ENCODE results near the gene MMRN2. TPM values are rescaled to one million over a fixed set of nuclear protein-coding genes. Genes with fewer than 3 reads are reported as not detected.
"Not testable (repeated sequence)": the region's sequence is repeated elsewhere in the genome, so short reads cannot be mapped to it uniquely, and the experiment has no call there.

Gene MMRN2
- total RNA-seq, 2 experiments from 2014 or later: not detected

DNA sequence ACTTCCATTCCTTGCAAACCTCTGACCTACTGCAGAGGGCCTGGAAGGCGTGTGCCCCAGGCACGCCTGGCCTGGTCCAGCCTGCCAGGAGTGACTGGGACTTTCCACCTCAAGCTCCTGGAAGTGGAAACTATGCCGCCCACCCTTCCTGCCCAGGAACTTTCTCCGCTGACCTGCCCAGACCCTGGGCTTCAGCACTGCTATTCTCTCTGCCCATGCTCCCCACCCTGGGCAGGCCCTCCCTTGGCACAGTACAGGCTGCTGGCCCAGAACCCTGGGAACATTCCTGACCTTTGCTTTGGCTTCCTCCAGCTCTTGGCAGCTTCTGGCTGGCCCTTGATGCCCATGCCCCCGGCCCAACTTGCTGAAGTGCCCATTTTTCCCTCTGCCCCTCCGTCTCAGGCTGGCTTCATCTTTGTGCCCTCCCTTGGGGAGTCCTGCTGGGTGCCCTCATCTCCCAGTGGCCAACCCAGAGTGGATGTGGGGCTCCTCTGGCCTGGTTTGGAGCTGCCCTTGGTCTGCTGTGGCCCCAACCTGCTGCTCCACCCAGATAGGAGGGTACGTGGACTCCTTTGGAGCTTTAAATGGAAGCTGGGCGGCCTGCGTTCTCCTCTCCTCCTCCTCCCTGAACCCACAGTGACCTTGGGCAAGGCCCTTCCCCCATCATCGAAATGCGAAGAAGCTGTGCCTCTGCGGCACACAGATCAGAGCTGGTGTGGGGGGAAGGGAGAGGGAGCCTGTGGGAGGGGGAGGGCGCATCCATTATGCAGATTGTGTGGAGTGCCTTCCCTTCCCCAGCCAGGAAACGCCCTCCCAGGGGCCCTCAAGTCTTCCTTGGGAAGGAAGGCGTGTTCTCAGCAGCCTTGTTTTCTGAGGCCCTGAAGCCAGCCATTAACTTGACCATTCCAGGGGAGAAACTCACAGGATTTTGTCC is 3.4 kb downstream of the MMRN2 start:
- ChIA-PET CTCF (interaction anchor here (0.6 to 1.1 kb wide), 3 partner anchors 15 to 260 kb away, joined by 3 to 4 read pairs (median 3); no protein-coding TSS in a partner anchor), POLR2A (no interaction called here)
- DNase-seq (no peak), ATAC-seq (no peak)
- no peak overlapping the region for H3K27ac Mint-ChIP-seq
- H3K4me1 Mint-ChIP-seq: peaks cover 5% of the 10 kb centered on the region
- H3K9me3 Mint-ChIP-seq (ENCODE audit: low read depth): peaks cover 12% of the 10 kb centered on the region
- H3K27me3 Mint-ChIP-seq: no peaks in the 10 kb centered on the region
- intact Hi-C loops (cut with DNase I, micrococcal nuclease): no loop called here
- H3K36me3 Mint-ChIP-seq (ENCODE audit: low read depth): peaks cover 3% of the 10 kb centered on the region
- H3K4me3 Mint-ChIP-seq: no peak overlapping the region

- POLR2A ChIA-PET; H3K4me1 Mint-ChIP-seq; ATAC-seq; H3K4me3 Mint-ChIP-seq; DNase-seq; H3K27me3 Mint-ChIP-seq; intact Hi-C loops (cut with DNase I, micrococcal nuclease); H3K27ac Mint-ChIP-seq; H3K36me3 Mint-ChIP-seq (ENCODE audit: low read depth): not testable (repeated sequence)
- peaks cover 12% of the 10 kb centered on the region for H3K9me3 Mint-ChIP-seq (ENCODE audit: low read depth)
- CTCF ChIA-PET: interaction anchor here (1.7 kb wide), 1 partner anchor 17 kb away, joined by 5 read pairs; no protein-coding TSS in a partner anchor
These were observed 4.7 kb downstream of the MMRN2 start for GRCh38 chr10:86952697-86953096.

DNA sequence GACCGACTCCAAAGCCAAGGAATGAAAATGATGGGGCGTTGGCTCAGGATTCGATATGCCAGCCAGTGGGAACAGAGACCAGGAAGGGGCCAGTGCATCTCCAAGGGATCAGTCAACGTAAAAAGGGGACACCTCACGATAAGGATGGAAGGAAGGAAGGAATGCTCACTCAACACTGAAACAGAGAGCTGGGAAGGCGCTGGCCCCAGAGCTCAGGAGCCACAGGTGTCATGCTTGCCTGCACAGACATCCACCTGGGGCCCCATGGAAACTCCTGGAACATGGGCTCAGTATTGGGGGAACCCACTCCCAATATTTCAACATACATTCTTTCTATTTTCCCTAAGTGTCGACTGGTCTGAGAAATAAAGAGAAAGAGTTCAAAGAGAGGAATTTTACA is 5.3 kb downstream of the MMRN2 start:
- DNase-seq (no peak), ATAC-seq (no peak)
- ChIA-PET CTCF (interaction anchor here (1.7 kb wide), 1 partner anchor 18 kb away, joined by 5 read pairs; no protein-coding TSS in a partner anchor), POLR2A (no interaction called here)
- Mint-ChIP-seq H3K4me1 (peaks cover 5% of the 10 kb centered on the region), H3K27me3 (no peaks in the 10 kb centered on the region), H3K4me3 (no peak overlapping the region), H3K27ac (no peak overlapping the region), H3K36me3 (ENCODE audit: low read depth) (peaks cover 3% of the 10 kb centered on the region), H3K9me3 (ENCODE audit: low read depth) (peaks cover 12% of the 10 kb centered on the region)
- intact Hi-C loops (cut with DNase I, micrococcal nuclease): no loop called here

GRCh38 chr10:86951184-86951761 is 6.1 kb downstream of the MMRN2 start:
- Mint-ChIP-seq H3K27ac (no peak overlapping the region), H3K27me3 (no peaks in the 10 kb centered on the region), H3K4me3 (no peak overlapping the region), H3K4me1 (peaks cover 5% of the 10 kb centered on the region), H3K36me3 (ENCODE audit: low read depth) (peaks cover 3% of the 10 kb centered on the region), H3K9me3 (ENCODE audit: low read depth) (peaks cover 12% of the 10 kb centered on the region)
- CTCF ChIA-PET: interaction anchor here (1.3 to 1.6 kb wide), 2 partner anchors 9 to 16 kb away, joined by 3 to 4 read pairs; no protein-coding TSS in a partner anchor
- ATAC-seq (no peak), DNase-seq (no peak)
- POLR2A ChIA-PET: no interaction called here
- intact Hi-C loops (cut with DNase I, micrococcal nuclease): no loop called here

GRCh38 chr10:86950349-86950748 is 7.1 kb downstream of the MMRN2 start:
- peaks cover 12% of the 10 kb centered on the region for H3K9me3 Mint-ChIP-seq (ENCODE audit: low read depth)
- ATAC-seq: no peak
- H3K4me1 Mint-ChIP-seq: peaks cover 5% of the 10 kb centered on the region
- H3K27ac Mint-ChIP-seq: no peak overlapping the region
- no peaks in the 10 kb centered on the region for H3K27me3 Mint-ChIP-seq
- no peak overlapping the region for H3K4me3 Mint-ChIP-seq
- ChIA-PET CTCF (interaction anchor here (1.3 to 1.6 kb wide), 2 partner anchors 10 to 17 kb away, joined by 3 to 4 read pairs; no protein-coding TSS in a partner anchor), POLR2A (no interaction called here)
- intact Hi-C loops (cut with DNase I, micrococcal nuclease): no loop called here
- H3K36me3 Mint-ChIP-seq (ENCODE audit: low read depth): peaks cover 3% of the 10 kb centered on the region
- peak; percentile 5 for DNase-seq

GRCh38 chr10:86947806-86948205 is 9.6 kb downstream of the MMRN2 start:
- H3K4me3 Mint-ChIP-seq; H3K9me3 Mint-ChIP-seq (ENCODE audit: low read depth); H3K27ac Mint-ChIP-seq; ATAC-seq; intact Hi-C loops (cut with DNase I, micrococcal nuclease); H3K27me3 Mint-ChIP-seq; H3K4me1 Mint-ChIP-seq; POLR2A ChIA-PET; H3K36me3 Mint-ChIP-seq (ENCODE audit: low read depth); DNase-seq: not testable (repeated sequence)
- CTCF ChIA-PET: interaction anchor here (1.2 to 1.5 kb wide), 2 partner anchors 11 to 19 kb away, joined by 3 read pairs; no protein-coding TSS in a partner anchor

GRCh38 chr10:86946213-86947155 is 10.9 kb downstream of the MMRN2 start:
- Mint-ChIP-seq H3K9me3 (ENCODE audit: low read depth) (no peaks in the 10 kb centered on the region), H3K4me3 (no peak overlapping the region), H3K27ac (no peak overlapping the region), H3K36me3 (ENCODE audit: low read depth) (no peaks in the 10 kb centered on the region), H3K4me1 (peaks cover 5% of the 10 kb centered on the region), H3K27me3 (no peaks in the 10 kb centered on the region)
- intact Hi-C loops (cut with DNase I, micrococcal nuclease): no loop called here
- ChIA-PET POLR2A (no interaction called here), CTCF (interaction anchor here (0.5 to 1.5 kb wide), 4 partner anchors 10 to 141 kb away, joined by 3 to 4 read pairs (median 3); no protein-coding TSS in a partner anchor)
- no peak for DNase-seq
- ATAC-seq: no peak

DNA sequence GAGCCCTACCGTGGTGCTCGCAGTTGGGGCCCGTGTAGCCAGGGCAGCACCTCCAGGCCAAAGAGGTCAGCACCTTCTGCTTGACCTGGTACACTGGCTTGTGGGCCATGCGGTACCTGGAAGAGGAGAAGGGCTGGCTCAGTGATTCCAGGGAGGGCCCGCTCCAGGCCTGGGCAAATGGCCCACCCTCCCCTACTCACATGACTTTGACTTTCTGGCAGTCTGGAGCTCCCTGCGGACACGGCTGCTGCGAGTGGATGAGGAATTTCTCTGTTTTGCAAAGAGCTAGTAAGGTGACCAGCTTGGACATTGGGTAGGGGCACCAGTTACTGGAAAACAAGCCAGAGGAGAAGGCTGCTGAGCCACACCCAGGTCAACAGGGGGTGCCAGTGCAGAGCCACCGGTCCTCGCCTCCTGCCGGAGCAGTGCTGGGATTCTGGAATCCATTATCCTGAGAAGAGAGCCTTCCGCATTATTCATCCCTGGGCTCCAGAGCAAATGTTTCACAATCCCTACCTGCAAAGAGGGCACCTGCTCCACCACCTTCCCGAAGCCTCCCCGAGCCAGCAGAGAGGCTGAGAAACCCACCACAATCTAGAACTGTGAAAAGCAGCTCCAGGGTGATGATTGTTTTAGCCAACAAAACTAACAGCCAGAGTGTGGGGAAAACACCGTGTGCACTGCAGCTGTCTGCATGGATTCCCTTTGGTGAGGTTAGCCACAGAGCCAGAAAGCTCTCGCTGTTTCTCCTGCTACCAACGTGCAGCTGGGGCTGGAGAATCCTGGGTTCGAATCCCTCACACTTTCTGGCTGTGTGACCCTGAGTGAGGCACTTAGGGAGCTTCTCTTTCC is 11.8 kb downstream of the MMRN2 start:
- DNase-seq (no peak), ATAC-seq (no peak)
- Mint-ChIP-seq H3K27me3 (no peaks in the 10 kb centered on the region), H3K27ac (no peak overlapping the region), H3K9me3 (ENCODE audit: low read depth) (no peaks in the 10 kb centered on the region), H3K4me1 (peaks cover 4% of the 10 kb centered on the region), H3K36me3 (ENCODE audit: low read depth) (no peaks in the 10 kb centered on the region), H3K4me3 (no peak overlapping the region)
- intact Hi-C loops (cut with DNase I, micrococcal nuclease): no loop called here
- ChIA-PET POLR2A (interaction anchor here (0.6 kb wide), 1 partner anchor 232 kb away, joined by 5 read pairs; no protein-coding TSS in a partner anchor), CTCF (interaction anchor here (0.5 to 0.7 kb wide), 2 partner anchors 124 to 139 kb away, joined by 3 to 4 read pairs; no protein-coding TSS in a partner anchor)

GRCh38 chr10:86944907-86945306 is 12.5 kb downstream of the MMRN2 start:
- Mint-ChIP-seq H3K27me3 (no peaks in the 10 kb centered on the region), H3K4me1 (no peaks in the 10 kb centered on the region), H3K36me3 (ENCODE audit: low read depth) (no peaks in the 10 kb centered on the region), H3K27ac (no peak overlapping the region), H3K9me3 (ENCODE audit: low read depth) (no peaks in the 10 kb centered on the region), H3K4me3 (no peak overlapping the region)
- intact Hi-C loops (cut with DNase I, micrococcal nuclease): no loop called here
- no peak for ATAC-seq
- ChIA-PET POLR2A (interaction anchor here (0.6 kb wide), 1 partner anchor 231 kb away, joined by 5 read pairs; no protein-coding TSS in a partner anchor), CTCF (no interaction called here)
- no peak for DNase-seq

GRCh38 chr10:86944471-86944870 is 12.9 kb downstream of the MMRN2 start:
- peak; percentile 41 for ATAC-seq

More at GRCh38 chr10:86944471-86944870, 12.9 kb downstream of the MMRN2 start:
- Mint-ChIP-seq H3K36me3 (ENCODE audit: low read depth) (no peaks in the 10 kb centered on the region), H3K9me3 (ENCODE audit: low read depth) (no peaks in the 10 kb centered on the region), H3K27me3 (no peaks in the 10 kb centered on the region), H3K4me3 (no peak overlapping the region), H3K27ac (no peak overlapping the region), H3K4me1 (no peaks in the 10 kb centered on the region)
- DNase-seq: peak; percentile 15
- intact Hi-C loops (cut with DNase I, micrococcal nuclease): no loop called here
- ChIA-PET POLR2A (no interaction called here), CTCF (no interaction called here)

Data from activated CD4-positive, alpha-beta T cell treated with anti-CD3 and anti-CD28 coated beads for 36 hours (primary cell).